Stimulated activated naive CD8-positive, alpha-beta T cell treated with anti-CD3 and anti-CD28 coated beads, Interleukin-15, amount 100 ng/mL, for 72 hours (primary cell): ENCODE data around the gene ZNF292.
"Not testable (repeated sequence)": the region's sequence is repeated elsewhere in the genome, so short reads cannot be mapped to it uniquely, and the experiment has no call there.

Source experiments
- ATAC-seq: fragments of 150-1000 bp; cut with Tn5 transposase; 2 replicates; pipeline ENCODE4 v1.10.0; 2021; ENCODE audit warnings: mild to moderate bottlenecking, moderate library complexity
- DNase-seq, 2 donors: peaks; one replicate each; pipeline ENCODE4 v3.0.0; 2021 to 2022
- H3K27ac Mint-ChIP-seq, 2 donors: one replicate each; pipeline ENCODE4 v1.8.0; 2022; ENCODE audit warnings: mild to moderate bottlenecking in 2 of 2, mixed read lengths in 2 of 2, moderate library complexity in 2 of 2
- H3K27me3 Mint-ChIP-seq: one replicate; pipeline ENCODE4 v1.8.0; 2022; ENCODE audit warnings: mixed read lengths
- H3K4me1 Mint-ChIP-seq: one replicate; pipeline ENCODE4 v1.8.0; 2022; ENCODE audit warnings: mild to moderate bottlenecking, mixed read lengths
- H3K4me3 Mint-ChIP-seq, 2 donors: one replicate each; pipeline ENCODE4 v1.8.0; 2022; ENCODE audit warnings: mild to moderate bottlenecking in 2 of 2, mixed read lengths in 2 of 2, moderate library complexity in 1 of 2
- H3K9me3 Mint-ChIP-seq, 2 donors: one replicate each; pipeline ENCODE4 v1.8.0; 2022; ENCODE audit warnings: mixed read lengths in 2 of 2

The ZNF292 gene

DNA sequence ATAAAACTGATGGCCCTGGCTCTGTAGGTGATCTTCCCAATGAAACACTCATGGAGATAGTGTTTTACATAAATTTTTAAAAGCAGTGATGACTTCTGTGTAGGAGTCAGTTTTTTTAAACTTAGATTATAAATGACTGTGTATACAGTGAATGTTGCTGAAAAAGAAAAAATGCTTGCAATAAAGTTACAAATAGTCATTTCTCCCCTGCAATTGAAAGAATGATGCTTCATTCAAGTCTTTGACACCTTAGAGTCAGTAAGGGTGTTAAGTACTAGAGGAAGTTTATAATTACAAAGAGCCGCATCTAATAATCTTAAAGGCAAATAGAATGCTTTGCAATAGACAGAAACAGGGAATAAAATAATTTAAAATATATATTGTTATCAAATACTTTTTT, 27.6 kb downstream of the ZNF292 start:
- Mint-ChIP-seq H3K27me3 (no peaks in the 10 kb centered on the region), H3K4me1 (peaks cover 82% of the 10 kb centered on the region), H3K27ac (peak overlapping the region; percentile 55 to 97), H3K4me3 (peak overlapping the region; percentile 20 to 69), H3K9me3 (no peaks in the 10 kb centered on the region)
- DNase-seq = no peak
- ATAC-seq = peak; percentile 73

DNA sequence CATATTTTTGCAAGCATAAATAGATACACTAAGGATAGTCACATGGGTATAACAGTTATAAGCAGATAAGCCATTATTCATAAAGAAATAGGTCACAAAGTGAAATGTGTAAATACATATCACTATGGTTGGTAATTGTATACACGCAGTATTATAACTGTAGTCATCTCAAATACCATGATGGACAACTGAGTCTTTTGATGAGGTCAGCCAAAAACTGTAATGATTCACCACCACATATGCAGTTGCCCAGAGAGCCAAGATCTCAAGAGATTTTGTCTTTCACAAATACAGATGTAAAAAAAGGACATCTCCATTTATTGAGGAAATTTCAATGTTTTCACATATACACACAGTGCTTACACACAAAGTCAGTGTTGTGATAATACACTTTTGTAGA, 28.3 kb downstream of the ZNF292 start:
- ATAC-seq (peak; percentile 48), DNase-seq (no peak)
- H3K27me3 Mint-ChIP-seq = no peaks in the 10 kb centered on the region
- peaks cover 79% of the 10 kb centered on the region for H3K4me1 Mint-ChIP-seq
- no peak overlapping the region for H3K27ac Mint-ChIP-seq
- H3K9me3 Mint-ChIP-seq = no peaks in the 10 kb centered on the region
- H3K4me3 Mint-ChIP-seq = no peak overlapping the region

- DNase-seq (no peak), ATAC-seq (no peak)
- Mint-ChIP-seq H3K4me3 (no peak overlapping the region), H3K27ac (no peak overlapping the region), H3K9me3 (no peaks in the 10 kb centered on the region), H3K27me3 (no peaks in the 10 kb centered on the region), H3K4me1 (peaks cover 72% of the 10 kb centered on the region)
Observed at GRCh38 chr6:87184762-87185250, 29.4 kb downstream of the ZNF292 start.

DNA sequence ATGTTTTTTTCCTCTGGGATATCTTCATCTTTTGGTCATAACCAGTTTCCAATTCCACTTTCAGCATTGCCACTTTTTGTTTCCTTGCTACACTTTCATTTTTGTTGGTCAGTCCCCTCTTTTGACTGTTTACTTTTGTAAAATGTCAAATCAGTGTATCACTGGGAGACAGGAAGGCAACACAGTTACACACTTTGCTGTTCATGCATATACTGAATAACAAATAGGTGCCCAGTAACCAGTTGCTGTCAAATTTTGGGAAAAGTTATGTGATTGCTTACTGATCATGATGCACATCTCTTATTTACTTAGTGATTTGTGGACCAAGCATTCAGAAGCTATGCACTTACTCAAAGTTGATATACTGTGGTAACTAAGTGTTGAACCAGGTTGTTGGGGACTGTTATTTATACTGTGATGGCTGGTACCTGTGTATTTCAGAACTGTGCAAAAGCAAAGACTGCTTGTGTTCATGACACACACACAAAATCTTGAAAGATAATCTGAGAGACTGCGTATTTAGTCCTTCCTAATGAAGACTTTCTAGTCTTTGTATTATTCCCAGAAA, 41.0 kb downstream of the ZNF292 start:
- ATAC-seq = peak; percentile 67
- peaks cover 86% of the 10 kb centered on the region for H3K4me1 Mint-ChIP-seq
- DNase-seq = no peak
- H3K9me3 Mint-ChIP-seq = no peaks in the 10 kb centered on the region
- H3K4me3 Mint-ChIP-seq = peak overlapping the region; percentile 23 to 25
- no peaks in the 10 kb centered on the region for H3K27me3 Mint-ChIP-seq
- H3K27ac Mint-ChIP-seq = no peak overlapping the region

DNA sequence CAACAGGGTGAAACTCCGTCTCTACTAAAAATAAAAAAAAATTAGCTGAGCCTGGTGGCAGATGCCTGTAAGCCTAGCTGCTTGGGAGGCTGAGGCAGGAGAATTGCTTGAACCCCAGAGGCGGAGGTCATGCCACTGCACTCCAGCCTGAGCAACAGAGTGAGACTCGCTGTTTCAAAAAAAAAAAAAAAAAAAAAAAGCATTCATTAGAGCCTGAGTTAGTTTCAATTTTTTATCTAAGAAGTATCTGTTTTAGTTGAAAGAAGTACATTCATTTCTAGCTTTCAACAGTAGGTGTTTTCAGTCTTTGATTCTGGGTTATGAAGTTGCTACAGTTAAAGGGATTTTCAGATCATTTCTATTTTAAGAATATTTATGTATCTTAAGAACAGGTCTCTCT, 42.2 kb downstream of the ZNF292 start:
- Mint-ChIP-seq H3K27ac (no peak overlapping the region), H3K4me1 (peaks cover 89% of the 10 kb centered on the region), H3K9me3 (no peaks in the 10 kb centered on the region), H3K27me3 (no peaks in the 10 kb centered on the region), H3K4me3 (peak overlapping the region in 1 of 2 donors; percentile 47)
- ATAC-seq = peak; percentile 75
- DNase-seq = no peak

- Mint-ChIP-seq H3K27ac (peak overlapping the region; percentile 48 to 88), H3K4me1 (peaks cover 83% of the 10 kb centered on the region), H3K4me3 (peak overlapping the region; percentile 32 to 39)
- not testable (repeated sequence) for ATAC-seq, DNase-seq, H3K27me3 Mint-ChIP-seq, H3K9me3 Mint-ChIP-seq
Observed at GRCh38 chr6:87198022-87198810, 42.9 kb downstream of the ZNF292 start.

DNA sequence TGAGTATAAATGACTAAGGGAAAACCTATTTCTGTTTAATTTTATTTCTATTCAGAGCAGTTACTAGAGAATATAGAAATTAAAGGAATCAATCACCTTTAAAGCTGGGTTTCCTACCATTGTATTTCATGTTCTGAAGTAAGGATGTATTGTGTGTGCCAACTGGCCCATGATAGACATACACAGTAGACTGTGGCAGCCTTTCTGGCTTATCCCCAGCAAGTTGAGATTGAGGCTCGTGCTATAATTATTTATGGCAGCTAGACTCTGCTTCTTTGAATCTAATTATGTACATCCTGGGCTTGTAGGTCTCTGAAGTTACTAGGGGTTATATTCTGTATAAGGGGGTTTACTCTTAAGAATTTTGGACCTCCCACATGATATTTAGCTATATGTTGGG, 44.4 kb downstream of the ZNF292 start:
- Mint-ChIP-seq H3K27me3 (no peaks in the 10 kb centered on the region), H3K4me1 (peaks cover 80% of the 10 kb centered on the region), H3K4me3 (peak overlapping the region in 1 of 2 donors; percentile 19), H3K27ac (peak overlapping the region; percentile 82 to 97), H3K9me3 (no peaks in the 10 kb centered on the region)
- DNase-seq (no peak), ATAC-seq (peak; percentile 18)

- no peaks in the 10 kb centered on the region for H3K9me3 Mint-ChIP-seq
- peaks cover 80% of the 10 kb centered on the region for H3K4me1 Mint-ChIP-seq
- H3K4me3 Mint-ChIP-seq = no peak overlapping the region
- ATAC-seq = no peak
- no peak for DNase-seq
- H3K27ac Mint-ChIP-seq = peak overlapping the region in 1 of 2 donors; percentile 97
- no peaks in the 10 kb centered on the region for H3K27me3 Mint-ChIP-seq
Observed at GRCh38 chr6:87200469-87201175, 45.3 kb downstream of the ZNF292 start.

DNA sequence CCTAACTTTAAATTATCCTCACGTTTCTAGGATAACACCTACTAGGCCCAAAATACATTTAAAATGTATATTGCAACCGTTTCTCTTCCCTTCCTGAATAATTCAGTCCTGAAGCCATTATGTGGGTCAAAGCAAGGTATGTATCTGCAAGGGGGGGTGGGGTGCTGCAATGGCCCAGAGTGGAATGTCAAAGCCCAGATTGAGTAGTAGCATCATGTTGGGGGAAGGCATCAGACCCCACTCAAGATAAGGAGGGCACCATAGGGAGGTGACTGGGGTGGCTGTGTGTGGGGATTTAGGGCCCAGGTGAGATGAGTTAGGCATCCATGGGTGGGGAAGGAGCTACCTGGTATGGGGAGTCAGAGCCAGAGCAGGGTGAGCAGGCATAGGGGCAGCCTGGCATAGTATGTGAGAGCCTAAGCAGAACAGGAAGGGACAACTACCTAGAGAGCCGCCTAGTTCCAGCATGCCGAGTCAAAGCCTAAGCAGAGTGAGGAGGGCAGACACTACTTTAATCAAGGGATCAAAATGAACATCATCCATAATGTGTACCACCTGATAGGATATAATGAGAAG, 48.2 kb downstream of the ZNF292 start:
- no peak for ATAC-seq
- no peaks in the 10 kb centered on the region for H3K27me3 Mint-ChIP-seq
- peaks cover 81% of the 10 kb centered on the region for H3K4me1 Mint-ChIP-seq
- no peak overlapping the region for H3K27ac Mint-ChIP-seq
- no peaks in the 10 kb centered on the region for H3K9me3 Mint-ChIP-seq
- no peak overlapping the region for H3K4me3 Mint-ChIP-seq
- no peak for DNase-seq

DNA sequence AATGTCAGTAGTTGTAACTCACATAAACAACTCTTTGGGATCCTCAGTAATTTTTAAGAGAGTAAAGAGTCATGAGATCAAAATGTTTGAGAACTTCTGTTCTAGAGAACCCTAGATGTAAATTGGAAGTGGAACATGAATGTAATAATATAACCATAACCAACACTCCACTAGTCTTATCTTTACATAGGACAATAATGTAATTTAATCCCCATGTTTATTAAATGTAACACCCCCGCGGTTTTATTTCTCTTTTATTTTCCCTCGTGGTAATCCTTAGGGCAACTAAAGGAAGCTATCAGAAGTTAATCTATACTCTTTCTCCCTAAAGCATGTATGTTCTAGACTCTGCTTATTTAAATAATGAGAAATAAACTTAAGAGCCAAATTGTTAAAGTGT, 54.4 kb downstream of the ZNF292 start:
- DNase-seq (no peak), ATAC-seq (no peak)
- H3K27me3 Mint-ChIP-seq = no peaks in the 10 kb centered on the region
- peak overlapping the region in 1 of 2 donors; percentile 25 for H3K4me3 Mint-ChIP-seq
- H3K4me1 Mint-ChIP-seq = peaks cover 76% of the 10 kb centered on the region
- H3K27ac Mint-ChIP-seq = peak overlapping the region in 1 of 2 donors; percentile 63
- H3K9me3 Mint-ChIP-seq = no peaks in the 10 kb centered on the region

- H3K9me3 Mint-ChIP-seq = no peaks in the 10 kb centered on the region
- H3K4me1 Mint-ChIP-seq = peaks cover 65% of the 10 kb centered on the region
- H3K4me3 Mint-ChIP-seq = peak overlapping the region in 1 of 2 donors; percentile 42
- no peaks in the 10 kb centered on the region for H3K27me3 Mint-ChIP-seq
- peak; percentile 100 for ATAC-seq
- peak; percentile 7 to 56 for DNase-seq
- H3K27ac Mint-ChIP-seq = peak overlapping the region in 1 of 2 donors; percentile 11
Observed at GRCh38 chr6:87210979-87211378, 55.6 kb downstream of the ZNF292 start.

DNA sequence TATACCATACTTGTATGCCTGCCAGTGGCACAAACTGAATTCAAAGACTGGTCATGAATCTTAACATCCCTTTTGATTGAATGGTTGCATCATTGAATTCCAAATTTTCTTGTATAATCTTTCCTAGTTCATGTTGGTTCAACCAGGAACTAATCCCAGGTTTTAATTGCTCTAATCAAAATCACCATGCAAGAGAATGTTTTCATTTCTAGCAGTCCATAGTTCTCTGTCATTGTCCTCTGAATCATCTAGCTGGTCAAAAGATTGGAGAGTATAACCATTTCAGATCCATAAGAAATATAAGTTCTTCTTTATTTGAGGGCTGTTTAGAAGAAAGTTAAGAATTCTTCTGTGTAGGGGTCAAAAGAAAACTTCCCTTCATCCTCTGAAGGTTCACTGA, 57.2 kb downstream of the ZNF292 start:
- H3K4me1 Mint-ChIP-seq = peaks cover 52% of the 10 kb centered on the region
- H3K27ac Mint-ChIP-seq = peak overlapping the region in 1 of 2 donors; percentile 37
- H3K4me3 Mint-ChIP-seq = no peak overlapping the region
- H3K27me3 Mint-ChIP-seq = no peaks in the 10 kb centered on the region
- DNase-seq (no peak), ATAC-seq (no peak)
- no peaks in the 10 kb centered on the region for H3K9me3 Mint-ChIP-seq

- ATAC-seq = no peak
- Mint-ChIP-seq H3K4me3 (no peak overlapping the region), H3K27me3 (no peaks in the 10 kb centered on the region), H3K9me3 (no peaks in the 10 kb centered on the region), H3K27ac (peak overlapping the region in 1 of 2 donors; percentile 71), H3K4me1 (peaks cover 44% of the 10 kb centered on the region)
- no peak for DNase-seq
Observed at GRCh38 chr6:87213364-87213763, 58.0 kb downstream of the ZNF292 start.

DNA sequence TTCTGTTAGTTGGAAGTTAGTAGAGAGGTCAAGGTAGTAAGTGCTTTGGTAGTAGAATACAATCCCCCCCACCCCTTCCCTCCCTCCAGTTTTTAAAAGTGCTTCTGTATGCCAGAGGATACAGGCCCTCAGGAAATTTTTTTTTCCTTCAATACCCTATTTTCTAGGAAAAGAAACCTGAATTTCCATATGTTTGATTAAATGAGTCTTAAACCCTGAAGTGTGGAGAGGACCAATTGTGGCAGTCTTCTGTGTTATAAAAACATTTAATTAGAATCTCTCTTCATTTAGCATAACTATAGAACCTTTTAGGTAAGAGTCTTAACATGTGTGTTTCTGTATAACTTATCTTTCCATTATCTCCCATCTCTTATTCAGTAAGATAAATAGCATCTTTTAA, 59.5 kb downstream of the ZNF292 start:
- Mint-ChIP-seq H3K4me1 (peaks cover 31% of the 10 kb centered on the region), H3K27me3 (no peaks in the 10 kb centered on the region), H3K27ac (no peak overlapping the region), H3K9me3 (no peaks in the 10 kb centered on the region), H3K4me3 (no peak overlapping the region)
- no peak for ATAC-seq
- no peak for DNase-seq

DNA sequence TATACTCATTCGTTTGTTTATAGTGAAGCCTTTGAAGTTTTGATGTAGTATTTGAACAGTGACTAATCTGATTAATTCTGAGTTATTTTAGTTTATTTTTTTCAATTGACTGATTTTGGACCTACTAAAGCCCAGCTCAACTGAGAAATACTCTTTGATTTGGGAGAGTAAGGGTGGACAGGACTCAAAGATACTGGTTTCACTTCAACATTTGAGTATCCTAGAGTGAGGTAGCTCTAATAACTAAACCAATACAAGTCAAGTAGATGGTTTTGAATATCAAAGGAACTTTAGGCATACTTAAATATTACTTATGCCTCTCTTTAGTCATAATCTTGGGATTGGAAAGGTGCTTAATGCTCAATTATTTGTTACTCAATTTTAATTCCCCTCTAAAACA, 65.6 kb downstream of the ZNF292 start:
- H3K4me3 Mint-ChIP-seq = no peak overlapping the region
- H3K27ac Mint-ChIP-seq = no peak overlapping the region
- no peaks in the 10 kb centered on the region for H3K4me1 Mint-ChIP-seq
- DNase-seq = no peak
- no peak for ATAC-seq
- H3K27me3 Mint-ChIP-seq = no peaks in the 10 kb centered on the region
- H3K9me3 Mint-ChIP-seq = no peaks in the 10 kb centered on the region
